ENCODE data around the gene CISD2.
"Not testable (repeated sequence)": the region's sequence is repeated elsewhere in the genome, so short reads cannot be mapped to it uniquely, and the experiment has no call there.

CISD2 gene

DNA sequence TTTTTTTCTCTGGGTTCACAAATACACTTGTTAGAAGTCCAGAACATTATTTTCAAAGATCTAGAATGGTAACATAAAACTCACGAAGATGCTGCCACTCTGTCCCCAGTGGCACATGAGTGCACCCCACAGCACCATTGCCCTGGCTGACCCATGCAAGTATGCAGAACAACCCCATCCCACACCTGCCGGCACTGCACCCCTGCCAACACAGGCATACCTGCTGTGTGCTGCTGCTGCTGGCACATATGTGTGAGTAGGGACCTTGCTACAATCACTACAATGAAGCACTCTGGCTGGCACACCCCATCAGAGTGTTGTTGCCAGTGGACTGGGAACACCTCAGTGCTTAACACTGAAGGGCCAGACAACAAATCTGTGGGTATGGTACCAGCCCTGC, 66.9 kb downstream of the CISD2 start:
- DNase-seq = no peak

DNA sequence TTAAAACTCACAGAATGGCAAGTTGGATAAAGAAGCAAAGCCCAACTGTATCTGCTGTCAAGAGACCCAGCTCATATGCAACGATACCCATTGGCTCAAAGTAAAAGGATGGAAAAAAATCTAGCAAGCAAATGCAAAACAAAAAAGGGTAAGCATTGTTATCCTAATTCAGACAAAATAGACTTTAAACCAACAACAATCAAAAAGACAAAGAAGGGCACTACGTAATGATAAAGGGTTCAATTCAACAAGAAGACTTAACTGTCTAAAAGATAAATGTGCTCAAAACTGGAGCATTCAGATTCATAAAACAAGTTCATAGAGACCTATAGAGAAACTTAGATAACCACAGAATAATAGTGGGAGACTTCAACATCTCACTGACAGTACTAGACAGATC, 69.3 kb downstream of the CISD2 start:
- not testable (repeated sequence) for DNase-seq
